Left renal pelvis (tissue), 4 donors: ENCODE measurements around the gene FHOD3. TPM values are rescaled to one million over a fixed set of nuclear protein-coding genes. Genes with fewer than 3 reads are reported as not detected.

Experiments
- DNase-seq, 4 donors: peaks; one replicate each; pipeline ENCODE4 v3.0.0-alpha.2; 2013; ENCODE audit warnings: low read depth in 4 of 4, low spot score in 3 of 4
- polyA plus RNA-seq, 4 donors: library from polyadenylated mRNA; unstranded; fragments of 120-200 nt; gene quantifications; one replicate each; pipeline ENCODE4 v1.2.1, GENCODE V29; 2013; ENCODE audit not compliant: insufficient read length in 4 of 4

FHOD3 gene
- polyA plus RNA-seq, 4 donors, result 4.3 to 40.3 (median 38.9) TPM

GRCh38 chr18:36465276-36465675 is 167.8 kb downstream of the FHOD3 start:
- DNase-seq, result no peak

GRCh38 chr18:36465970-36466369 is 168.5 kb downstream of the FHOD3 start:
- no peak for DNase-seq

- no peak for DNase-seq
Measured at GRCh38 chr18:36467614-36468013, 170.1 kb downstream of the FHOD3 start.

- no peak for DNase-seq
Measured at GRCh38 chr18:36468161-36468560, 170.6 kb downstream of the FHOD3 start.

GRCh38 chr18:36469461-36469860 is 171.9 kb downstream of the FHOD3 start:
- DNase-seq, result no peak

- no peak for DNase-seq
Measured at GRCh38 chr18:36470896-36471295, 173.4 kb downstream of the FHOD3 start.

- no peak for DNase-seq
Measured at GRCh38 chr18:36471393-36471792, 173.9 kb downstream of the FHOD3 start.

- DNase-seq, result no peak
Measured at GRCh38 chr18:36476433-36476832, 178.9 kb downstream of the FHOD3 start.

GRCh38 chr18:36477776-36478175 is 180.3 kb downstream of the FHOD3 start:
- DNase-seq, result no peak

GRCh38 chr18:36481201-36481657 is 183.7 kb downstream of the FHOD3 start:
- DNase-seq, result no peak

- DNase-seq, result no peak
Measured at GRCh38 chr18:36481935-36482334, 184.4 kb downstream of the FHOD3 start.

GRCh38 chr18:36484591-36484990 is 187.1 kb downstream of the FHOD3 start:
- no peak for DNase-seq

- no peak for DNase-seq
Measured at GRCh38 chr18:36485772-36486171, 188.3 kb downstream of the FHOD3 start.

- DNase-seq, result peak in 1 of 4 donors; percentile 17
Measured at GRCh38 chr18:36488131-36488530, 190.6 kb downstream of the FHOD3 start.

GRCh38 chr18:36490897-36491296 is 193.4 kb downstream of the FHOD3 start:
- DNase-seq, result no peak

- DNase-seq, result no peak
Measured at GRCh38 chr18:36492604-36493329, 195.3 kb downstream of the FHOD3 start.

- DNase-seq, result peak in 3 of 4 donors; percentile 23 to 36 (median 32)
Measured at GRCh38 chr18:36493349-36494159, 196.0 kb downstream of the FHOD3 start.

- DNase-seq, result no peak
Measured at GRCh38 chr18:36494160-36494437, 196.6 kb downstream of the FHOD3 start.

GRCh38 chr18:36496022-36496421 is 198.5 kb downstream of the FHOD3 start:
- DNase-seq, result no peak

GRCh38 chr18:36499938-36500337 is 202.4 kb downstream of the FHOD3 start:
- DNase-seq, result no peak

- DNase-seq, result no peak
Measured at GRCh38 chr18:36501100-36501499, 203.6 kb downstream of the FHOD3 start.

- DNase-seq, result no peak
Measured at GRCh38 chr18:36503477-36503876, 206.0 kb downstream of the FHOD3 start.
